ENCODE measurements around the gene CD200R1L. TPM values are rescaled to one million over a fixed set of nuclear protein-coding genes. Genes with fewer than 3 reads are reported as not detected.

Gene CD200R1L
- polyA plus RNA-seq, 1 experiment, result not detected

GRCh38 chr3:112807685-112808084 lies 39.0 kb downstream of the CD200R1L start:
- Histone ChIP-seq H3K4me3 (ENCODE audit: low read depth, low read length) (no peak overlapping the region), H3K27me3 (ENCODE audit: control insufficient read depth, insufficient read depth, low read length) (no peaks in the 10 kb centered on the region), H3K27ac (ENCODE audit: low read depth, low read length) (no peak overlapping the region), H3K9me3 (ENCODE audit: control insufficient read depth, insufficient read depth, low read length) (no peaks in the 10 kb centered on the region)
- CTCF ChIA-PET, result interaction anchor here (0.6 to 1.8 kb wide), 6 partner anchors 22 to 226 kb away, joined by 3 to 9 read pairs (median 4); no protein-coding TSS in a partner anchor
- TF ChIP-seq CTCF (IDR thresholded peaks at IDR 0.05; ENCODE audit: low read depth, low read length), result no peak
- no peak for DNase-seq (ENCODE audit: low read depth, low spot score)
- POLR2A ChIA-PET, result no interaction called here

- H3K27me3 ChIP-seq (ENCODE audit: control insufficient read depth, insufficient read depth, low read length), result no peaks in the 10 kb centered on the region
- H3K9me3 ChIP-seq (ENCODE audit: control insufficient read depth, insufficient read depth, low read length), result no peaks in the 10 kb centered on the region
- ChIA-PET CTCF (interaction anchor here (1.2 to 1.8 kb wide), 3 partner anchors 73 to 225 kb away, joined by 3 to 9 read pairs (median 6); no protein-coding TSS in a partner anchor), POLR2A (no interaction called here)
- no peak for TF ChIP-seq CTCF (IDR thresholded peaks at IDR 0.05; ENCODE audit: low read depth, low read length)
- no peak for DNase-seq (ENCODE audit: low read depth, low spot score)
- no peak overlapping the region for H3K27ac ChIP-seq (ENCODE audit: low read depth, low read length)
- H3K4me3 ChIP-seq (ENCODE audit: low read depth, low read length), result no peak overlapping the region
Observed at GRCh38 chr3:112806903-112807302, 39.8 kb downstream of the CD200R1L start.

GRCh38 chr3:112805126-112805525 lies 41.5 kb downstream of the CD200R1L start:
- ChIA-PET CTCF (no interaction called here), POLR2A (no interaction called here)
- H3K27me3 ChIP-seq (ENCODE audit: control insufficient read depth, insufficient read depth, low read length), result no peaks in the 10 kb centered on the region
- TF ChIP-seq CTCF (IDR thresholded peaks at IDR 0.05; ENCODE audit: low read depth, low read length), result no peak
- no peak for DNase-seq (ENCODE audit: low read depth, low spot score)
- no peaks in the 10 kb centered on the region for H3K9me3 ChIP-seq (ENCODE audit: control insufficient read depth, insufficient read depth, low read length)
- H3K4me3 ChIP-seq (ENCODE audit: low read depth, low read length), result no peak overlapping the region
- H3K27ac ChIP-seq (ENCODE audit: low read depth, low read length), result no peak overlapping the region

- Histone ChIP-seq H3K27ac (ENCODE audit: low read depth, low read length) (no peak overlapping the region), H3K4me3 (ENCODE audit: low read depth, low read length) (no peak overlapping the region), H3K9me3 (ENCODE audit: control insufficient read depth, insufficient read depth, low read length) (no peaks in the 10 kb centered on the region), H3K27me3 (ENCODE audit: control insufficient read depth, insufficient read depth, low read length) (no peaks in the 10 kb centered on the region)
- DNase-seq (ENCODE audit: low read depth, low spot score), result no peak
- no peak for TF ChIP-seq CTCF (IDR thresholded peaks at IDR 0.05; ENCODE audit: low read depth, low read length)
- ChIA-PET POLR2A (no interaction called here), CTCF (interaction anchor here (1.3 kb wide), 1 partner anchor 69 kb away, joined by 5 read pairs; no protein-coding TSS in a partner anchor)
Observed at GRCh38 chr3:112804021-112804420, 42.6 kb downstream of the CD200R1L start.

- CTCF ChIA-PET, result interaction anchor here (1.3 kb wide), 1 partner anchor 69 kb away, joined by 5 read pairs; no protein-coding TSS in a partner anchor
Observed at GRCh38 chr3:112803467-112803866, 43.2 kb downstream of the CD200R1L start.

More at GRCh38 chr3:112803467-112803866, 43.2 kb downstream of the CD200R1L start:
- Histone ChIP-seq H3K4me3 (ENCODE audit: low read depth, low read length) (no peak overlapping the region), H3K27ac (ENCODE audit: low read depth, low read length) (no peak overlapping the region), H3K9me3 (ENCODE audit: control insufficient read depth, insufficient read depth, low read length) (no peaks in the 10 kb centered on the region), H3K27me3 (ENCODE audit: control insufficient read depth, insufficient read depth, low read length) (no peaks in the 10 kb centered on the region)
- DNase-seq (ENCODE audit: low read depth, low spot score), result no peak
- POLR2A ChIA-PET, result no interaction called here
- TF ChIP-seq CTCF (IDR thresholded peaks at IDR 0.05; ENCODE audit: low read depth, low read length), result no peak
